H1 (cell line): ENCODE results near the gene PHGDH. TPM values are rescaled to one million over a fixed set of nuclear protein-coding genes. Genes with fewer than 3 reads are reported as not detected.

Experiments used
- CTCF ChIA-PET: fragments of 300-600 bp; sonication (Branson Sonifier 250); formaldehyde crosslinking; loops from one replicate; lab custom pipeline; 2021; ENCODE audit not compliant: partially characterized antibody; lab: Charles Lee
- POLR2A ChIA-PET: fragments of 300-600 bp; sonication (Branson Sonifier 250); formaldehyde crosslinking; loops from one replicate; lab custom pipeline; 2021; ENCODE audit warnings: inconsistent platforms; ENCODE audit not compliant: partially characterized antibody; lab: Charles Lee
- DNase-seq, 2 experiments: peaks; one replicate each; pipeline versions ENCODE4 v3.0.0 to v3.0.0-alpha.2; 2010 to 2022; ENCODE audit warnings: low spot score in 2 of 2, low read depth in 1 of 2, mixed read lengths in 1 of 2
- FAIRE-seq: peaks from 2 replicates; lab custom pipeline; 2011; peaks lifted over from hg19 to GRCh38; lab: Jason Lieb, UNC
- H2AFZ ChIP-seq: 2 replicates; pipeline ENCODE4 v1.8.1; 2012; ENCODE audit warnings: low read length, inconsistent platforms
- H2AK5ac ChIP-seq: 2 replicates; pipeline ENCODE4 v1.6.1; 2013; ENCODE audit warnings: low read depth, low read length
- H2BK120ac ChIP-seq: replicated peaks from 2 replicates; pipeline ENCODE3; 2013; ENCODE audit warnings: low read depth, low read length, inconsistent platforms
- H2BK12ac ChIP-seq: 2 replicates; pipeline ENCODE4 v1.6.1; 2013; ENCODE audit warnings: low read depth, low read length
- H2BK15ac ChIP-seq: 2 replicates; pipeline ENCODE4 v1.6.1; 2013; ENCODE audit warnings: low read length
- H2BK20ac ChIP-seq: 2 replicates; pipeline ENCODE4 v1.6.1; 2013; ENCODE audit warnings: low read length
- H2BK5ac ChIP-seq: 2 replicates; pipeline ENCODE4 v1.6.1; 2013; ENCODE audit warnings: low read depth, low read length
- H3K14ac ChIP-seq: 2 replicates; pipeline ENCODE4 v1.6.1; 2013; ENCODE audit warnings: inconsistent platforms; ENCODE audit not compliant: insufficient read length
- H3K18ac ChIP-seq: 2 replicates; pipeline ENCODE4 v1.6.1; 2013; ENCODE audit warnings: low read length; ENCODE audit errors: extremely low read depth
- H3K23ac ChIP-seq: 2 replicates; pipeline ENCODE4 v1.6.1; 2013; ENCODE audit warnings: inconsistent platforms; ENCODE audit not compliant: insufficient read length
- H3K23me2 ChIP-seq: 2 replicates; pipeline ENCODE4 v1.6.1; 2013; ENCODE audit warnings: low read depth, low read length
- H3K27ac ChIP-seq: 2 replicates; pipeline ENCODE4 v1.6.1; 2011; ENCODE audit warnings: low read depth, low read length, inconsistent platforms
- H3K27me3 ChIP-seq, 4 experiments: replicated peaks in 1 of 4; 1 replicate in 1 of 4; 2 replicates in 3 of 4; pipeline versions ENCODE4 v1.6.1 to v1.8.1; 2011 to 2013; ENCODE audit warnings: low read length in 3 of 4, mild to moderate bottlenecking in 3 of 4, inconsistent platforms in 2 of 4, mixed read lengths in 2 of 4, moderate library complexity in 1 of 4; ENCODE audit not compliant: control insufficient read depth in 3 of 4, insufficient read depth in 3 of 4; ENCODE audit errors: extremely low read depth in 1 of 4
- H3K36me3 ChIP-seq, 4 experiments: 2 replicates each; pipeline versions ENCODE4 v1.6.1 to v1.8.1; 2011 to 2013; ENCODE audit warnings: mild to moderate bottlenecking in 4 of 4, low read length in 3 of 4, moderate library complexity in 2 of 4, control low read depth in 1 of 4, inconsistent platforms in 1 of 4; ENCODE audit not compliant: insufficient read depth in 4 of 4, control insufficient read depth in 2 of 4
- H3K4ac ChIP-seq: replicated peaks from 2 replicates; pipeline ENCODE3; 2013; ENCODE audit warnings: low read length, low read depth, mixed read lengths, inconsistent platforms; ENCODE audit not compliant: insufficient read length
- H3K4me1 ChIP-seq, 4 experiments: replicated peaks in 1 of 4; 1 replicate in 1 of 4; 2 replicates in 3 of 4; pipeline versions ENCODE4 v1.6.1 to v1.8.1; 2011 to 2013; ENCODE audit warnings: low read length in 3 of 4, inconsistent platforms in 2 of 4, mixed read lengths in 1 of 4; ENCODE audit not compliant: insufficient read depth in 4 of 4, control insufficient read depth in 3 of 4
- H3K4me2 ChIP-seq, 2 experiments: 2 replicates each; pipeline versions ENCODE4 v1.6.1 to v1.8.1; 2011 to 2013; ENCODE audit warnings: low read depth in 2 of 2, low read length in 2 of 2, control low read depth in 1 of 2, inconsistent platforms in 1 of 2, mild to moderate bottlenecking in 1 of 2; ENCODE audit not compliant: insufficient read depth in 1 of 2
- H3K4me3 ChIP-seq, 4 experiments: fragments of 200-600, 300-600 bp in 1 of 4; sonication (generic), shearing (Covaris generic), sonication (Bioruptor Twin) in 1 of 4; 2 replicates each; pipeline versions ENCODE4 v1.5.1 to v1.8.1; 2011 to 2016; ENCODE audit warnings: low read length in 4 of 4, low read depth in 3 of 4, control low read depth in 2 of 4, inconsistent platforms in 2 of 4, mild to moderate bottlenecking in 2 of 4, mixed read lengths in 1 of 4, moderate library complexity in 1 of 4; ENCODE audit not compliant: insufficient read depth in 2 of 4; ENCODE audit errors: extremely low read depth in 1 of 4
- H3K56ac ChIP-seq: replicated peaks from 2 replicates; pipeline ENCODE3; 2013; ENCODE audit warnings: low read depth, mild to moderate bottlenecking, mixed read lengths, low read length, inconsistent platforms; ENCODE audit not compliant: insufficient read length
- H3K79me1 ChIP-seq: 2 replicates; pipeline ENCODE4 v1.6.1; 2013; ENCODE audit warnings: low read depth, low read length, control low read depth
- H3K79me2 ChIP-seq, 2 experiments: 2 replicates each; pipeline versions ENCODE4 v1.6.1 to v1.8.1; 2012 to 2013; ENCODE audit warnings: low read length in 2 of 2, mild to moderate bottlenecking in 2 of 2, inconsistent platforms in 1 of 2; ENCODE audit not compliant: insufficient read depth in 2 of 2, control insufficient read depth in 1 of 2
- H3K9ac ChIP-seq, 4 experiments: replicated peaks in 1 of 4; 1 replicate in 1 of 4; 2 replicates in 3 of 4; pipeline versions ENCODE4 v1.6.1 to v1.8.1; 2011 to 2013; ENCODE audit warnings: low read depth in 3 of 4, low read length in 3 of 4, control low read depth in 2 of 4, mild to moderate bottlenecking in 2 of 4, moderate library complexity in 2 of 4, inconsistent platforms in 1 of 4; ENCODE audit errors: extremely low read depth in 1 of 4
- H3K9me3 ChIP-seq, 2 experiments: 2 replicates each; pipeline versions ENCODE4 v1.6.1 to v1.8.1; 2012 to 2013; ENCODE audit warnings: mild to moderate bottlenecking in 2 of 2, moderate library complexity in 2 of 2, control low read depth in 1 of 2, inconsistent platforms in 1 of 2, low read depth in 1 of 2, low read length in 1 of 2, mixed read lengths in 1 of 2; ENCODE audit not compliant: insufficient read depth in 2 of 2
- H4K20me1 ChIP-seq, 2 experiments: replicated peaks in 1 of 2; 2 replicates each; pipeline versions ENCODE3 to v1.8.1; 2011 to 2013; ENCODE audit warnings: inconsistent platforms in 2 of 2, low read length in 2 of 2, mild to moderate bottlenecking in 1 of 2; ENCODE audit not compliant: insufficient read depth in 2 of 2, control insufficient read depth in 1 of 2
- H4K5ac ChIP-seq: 2 replicates; pipeline ENCODE4 v1.6.1; 2013; ENCODE audit warnings: low read length, low read depth, mixed read lengths, inconsistent platforms; ENCODE audit not compliant: insufficient read length
- H4K8ac ChIP-seq: 2 replicates; pipeline ENCODE4 v1.8.0; 2013; ENCODE audit warnings: mild to moderate bottlenecking, moderate library complexity, low read length, inconsistent platforms; ENCODE audit not compliant: insufficient read depth; ENCODE audit errors: extremely low read depth
- H4K91ac ChIP-seq: replicated peaks from 2 replicates; pipeline ENCODE3; 2013; ENCODE audit warnings: low read length, mixed read lengths, inconsistent platforms; ENCODE audit not compliant: insufficient read length
- ATF3 ChIP-seq: IDR thresholded peaks from 2 replicates; pipeline ENCODE4 v1.6.1; 2011; ENCODE audit warnings: low read depth, mild to moderate bottlenecking, low read length; ENCODE audit not compliant: insufficient read depth
- BACH1 ChIP-seq: IDR thresholded peaks from 2 replicates; pipeline ENCODE4 v1.6.1; 2012; ENCODE audit warnings: low read length, improper control_type of control experiment
- CEBPB ChIP-seq: IDR thresholded peaks from 2 replicates; pipeline ENCODE4 v1.6.1; 2012; ENCODE audit warnings: low read depth, low read length
- CTBP2 ChIP-seq: IDR thresholded peaks from 2 replicates; pipeline ENCODE4 v1.7.0; 2011; ENCODE audit warnings: borderline replicate concordance, mild to moderate bottlenecking, moderate library complexity, mixed read lengths, low read length; ENCODE audit not compliant: insufficient read depth, insufficient read length
- HDAC2 ChIP-seq, 2 experiments: fragments of 300-600 bp in 1 of 2; sonication (generic) in 1 of 2; IDR thresholded peaks; 2 replicates each; pipeline ENCODE4 v1.6.1; 2011 to 2012; ENCODE audit warnings: low read depth in 2 of 2, low read length in 2 of 2, mild to moderate bottlenecking in 2 of 2, moderate library complexity in 2 of 2, borderline replicate concordance in 1 of 2, inconsistent platforms in 1 of 2
- JUND ChIP-seq: IDR thresholded peaks from 2 replicates; pipeline ENCODE4 v1.6.1; 2011; ENCODE audit warnings: mild to moderate bottlenecking, improper control_type of control experiment, low read length
- KDM5A ChIP-seq: fragments of 200-600 bp; IDR thresholded peaks from 2 replicates; pipeline ENCODE4 v1.7.1; 2012; ENCODE audit warnings: mild to moderate bottlenecking, low read length, inconsistent platforms, mixed read lengths
- NANOG ChIP-seq: IDR thresholded peaks from 2 replicates; pipeline ENCODE4 v1.6.1; 2011; ENCODE audit warnings: low read length, low read depth, mild to moderate bottlenecking, inconsistent platforms; ENCODE audit not compliant: insufficient read depth, poor library complexity, severe bottlenecking
- PHF8 ChIP-seq: fragments of 200-600 bp; sonication (generic); conservative IDR thresholded peaks from 2 replicates; pipeline ENCODE4 v1.7.1; 2012; ENCODE audit warnings: low read depth, mild to moderate bottlenecking, inconsistent platforms, low read length, moderate library complexity
- RNF2 ChIP-seq: fragments of 200-900, 300-1000 bp; sonication (generic); IDR thresholded peaks from 2 replicates; pipeline ENCODE4 v1.7.1; 2016; ENCODE audit warnings: borderline replicate concordance, low read depth, mild to moderate bottlenecking, antibody characterized with exemption, low read length; ENCODE audit not compliant: poor library complexity, severe bottlenecking; ENCODE audit errors: missing control alignments
- SIX5 ChIP-seq: IDR thresholded peaks from 2 replicates; pipeline ENCODE4 v1.6.1; 2011; ENCODE audit warnings: mild to moderate bottlenecking, low read depth, low read length
- ZNF274 ChIP-seq: IDR thresholded peaks from 2 replicates; pipeline ENCODE4 v1.7.0; 2012; ENCODE audit warnings: low read length, borderline replicate concordance; ENCODE audit errors: extremely low read depth
- WGBS, 2 experiments: shearing (Covaris generic) in 1 of 2; methylation state at CpG; one replicate each; pipeline versions ENCODE4 v1.1.6 to v1.1.7; 2013 to 2015; ENCODE audit warnings: low lambda C conversion rate in 2 of 2, mixed read lengths in 2 of 2, inconsistent platforms in 1 of 2, low coverage in 1 of 2, missing lambda C conversion rate in 1 of 2; ENCODE audit not compliant: insufficient replicate concordance in 2 of 2, insufficient coverage in 1 of 2, insufficient read length in 1 of 2; ENCODE audit errors: extremely low coverage in 1 of 2, missing lambda C conversion rate in 1 of 2; 5-methylcytosine and 5-hydroxymethylcytosine counted together
- polyA plus RNA-seq, 7 experiments: library from polyadenylated mRNA; depleted of rRNA in 3 of 7; stranded (reverse) in 5 of 7; unstranded in 2 of 7; fragments of >200 nt in 5 of 7; fragments of 200-250 nt in 2 of 7; gene quantifications; 1 replicate in 5 of 7; 2 replicates in 1 of 7; 4 replicates in 1 of 7; pipeline versions ENCODE4 v1.2.1 to v1.2.3, GENCODE V29; 2011 to 2013; ENCODE audit warnings: missing spikeins in 2 of 7, mixed read lengths in 2 of 7
- total RNA-seq: library from RNA; stranded (reverse); fragmentation: NEBNext Ultra II Directional; extraction: Animal tissue kit (Norgen Biotek cat#: 25700); gene quantifications from 2 replicates; pipeline ENCODE4 v1.2.1, GENCODE V29; 2021

PHGDH gene
- total and polyA plus RNA-seq, 2 of the 8 experiments (the other 6 are each of a cell fraction or from before 2014, with no cell fraction given), result 358 to 687 TPM

DNA sequence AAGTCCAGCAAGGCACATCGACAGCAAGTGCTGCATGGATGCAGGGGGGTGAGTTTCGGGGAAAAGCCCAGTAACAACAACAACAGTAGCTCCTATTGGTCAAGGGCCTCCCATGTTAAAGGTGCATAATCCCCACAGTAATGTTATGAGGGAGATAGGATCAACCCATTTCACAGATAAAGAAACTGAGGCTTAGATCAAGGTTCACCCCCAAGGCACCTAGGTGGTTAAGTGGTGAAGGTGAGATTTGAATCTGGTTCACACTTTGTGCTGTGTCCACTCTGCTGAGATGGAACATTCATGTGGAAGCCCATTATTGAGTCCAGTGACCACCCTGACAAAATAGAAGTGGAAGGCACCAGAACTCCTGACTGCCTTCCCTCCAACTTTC, 24.9 kb downstream of the PHGDH start:
- POLR2A ChIA-PET, result interaction anchor here (1.4 to 30.7 kb wide), 5 partner anchors 3 to 111 kb away, joined by 4 to 425 read pairs (median 362); partner anchors contain the start of gene PHGDH
- no peak for TF ChIP-seq ZNF274
- no peak for TF ChIP-seq HDAC2 (IDR thresholded peaks at IDR 0.05; ENCODE audit: borderline replicate concordance in 1 of 2, low read depth in 2 of 2, low read length in 2 of 2)
- no peak for TF ChIP-seq KDM5A
- no peak for TF ChIP-seq CTBP2
- no peak for TF ChIP-seq CEBPB
- no peak for TF ChIP-seq BACH1
- no peak for TF ChIP-seq ATF3
- TF ChIP-seq JUND, result no peak
- no peak for TF ChIP-seq PHF8
- no peak for TF ChIP-seq SIX5
- no peak for TF ChIP-seq RNF2
- no peak for TF ChIP-seq NANOG

More for the DNA sequence above, 24.9 kb downstream of the PHGDH start:
- no peak overlapping the region for H3K9ac ChIP-seq
- no peak overlapping the region for H3K18ac ChIP-seq
- WGBS, 2 experiments, result 83% methylated on average over 2 of the region's 2 CpGs; no CpG with 5 or more reads in 1 of the 2 experiments
- no peaks in the 10 kb centered on the region for H3K9me3 ChIP-seq
- H3K4ac ChIP-seq, result no peak overlapping the region
- 0 out of 2 replicates have a peak, but pooled peaks cover 1% of the 10 kb centered on the region for H3K23me2 ChIP-seq
- no peaks in the 10 kb centered on the region; a peak in 1 of 7 replicates for H3K4me1 ChIP-seq
- H4K91ac ChIP-seq, result no peak overlapping the region
- H2BK12ac ChIP-seq, result no peak overlapping the region
- H4K20me1 ChIP-seq, result peaks cover 22 to 23% of the 10 kb centered on the region in 2 experiments
- H2AK5ac ChIP-seq, result no peak overlapping the region
- H2BK120ac ChIP-seq, result no peak overlapping the region
- DNase-seq (no peak), FAIRE-seq (no peak)
- H3K27ac ChIP-seq, result no peak overlapping the region
- H2BK20ac ChIP-seq, result no peak overlapping the region
- peaks cover 14% of the 10 kb centered on the region for H3K79me1 ChIP-seq
- H4K8ac ChIP-seq, result no peak overlapping the region
- H3K23ac ChIP-seq, result no peak overlapping the region
- H2AFZ ChIP-seq, result no peak overlapping the region
- H3K56ac ChIP-seq, result no peak overlapping the region
- CTCF ChIA-PET, result interaction anchor here (0.6 to 2.1 kb wide), 4 partner anchors 17 to 146 kb away, joined by 3 to 6 read pairs (median 4); no protein-coding TSS in a partner anchor
- H2BK5ac ChIP-seq, result no peak overlapping the region
- H3K4me2 ChIP-seq, result no peak overlapping the region
- no peak overlapping the region for H3K14ac ChIP-seq
- H3K79me2 ChIP-seq, result peaks cover 0 to 8% of the 10 kb centered on the region in 2 experiments; a peak in 1 of 4 replicates
- H4K5ac ChIP-seq, result no peak overlapping the region
- H3K27me3 ChIP-seq, result no peaks in the 10 kb centered on the region
- H2BK15ac ChIP-seq, result no peak overlapping the region
- H3K36me3 ChIP-seq, result peaks cover 52 to 100% (median 85%) of the 10 kb centered on the region in 4 experiments
- H3K4me3 ChIP-seq, result no peak overlapping the region
